GM12878 (cell line): Measurements from ENCODE around the gene STEAP2.

Experiments
- CBX5 ChIP-seq: sonication (generic); IDR thresholded peaks from 2 replicates; pipeline ENCODE4 v1.6.1; 2016; ENCODE audit warnings: low read depth, moderate library complexity, mild to moderate bottlenecking, inconsistent platforms
- CTCF ChIP-seq, 3 experiments: IDR thresholded peaks in 2 of 3; conservative IDR thresholded peaks in 1 of 3; 2 replicates each; pipeline ENCODE4 v1.5.1; 2011; ENCODE audit warnings: low read depth in 3 of 3, low read length in 3 of 3, mild to moderate bottlenecking in 3 of 3, control low read depth in 2 of 3, moderate library complexity in 2 of 3, inconsistent platforms in 1 of 3, mixed read lengths in 1 of 3; ENCODE audit not compliant: control insufficient read depth in 2 of 3, insufficient read depth in 1 of 3; ENCODE audit errors: extremely low read depth in 1 of 3
- EED ChIP-seq: sonication (generic); IDR thresholded peaks from 2 replicates; pipeline ENCODE4 v1.6.1; 2016; ENCODE audit warnings: antibody characterized with exemption, low read depth
- EZH2 ChIP-seq: IDR thresholded peaks from 2 replicates; pipeline ENCODE4 v1.6.1; 2012; ENCODE audit warnings: low read depth, mild to moderate bottlenecking, control low read depth, inconsistent platforms, low read length, borderline replicate concordance; ENCODE audit not compliant: control insufficient read depth
- HDGF ChIP-seq: fragments of 450-650 bp; IDR thresholded peaks from 2 replicates; pipeline ENCODE4 v1.6.1; 2016; ENCODE audit warnings: antibody characterized with exemption
- MTA3 ChIP-seq: IDR thresholded peaks from 2 replicates; pipeline ENCODE4 v1.6.1; 2012; ENCODE audit warnings: low read length, inconsistent platforms, borderline replicate concordance
- NR2C1 ChIP-seq: fragments of 450-650 bp; IDR thresholded peaks from 2 replicates; pipeline ENCODE4 v1.6.1; 2017; ENCODE audit warnings: antibody characterized with exemption, mild to moderate bottlenecking, moderate library complexity
- POLR2A ChIP-seq: IDR thresholded peaks from 2 replicates; pipeline ENCODE4 v1.6.1; 2011; ENCODE audit warnings: low read depth, mild to moderate bottlenecking, low read length
- POLR2AphosphoS5 ChIP-seq: IDR thresholded peaks from 2 replicates; pipeline ENCODE4 v1.6.1; 2011; ENCODE audit warnings: mild to moderate bottlenecking, low read length, inconsistent platforms
- RUNX3 ChIP-seq: IDR thresholded peaks from 2 replicates; pipeline ENCODE4 v1.6.1; 2012; ENCODE audit warnings: low read length, inconsistent platforms
- TF ChIP-seq, protein P1 (sequence below): fragments of 450-650 bp; IDR thresholded peaks from 2 replicates; pipeline ENCODE4 v1.6.1; 2016; ENCODE audit warnings: mild to moderate bottlenecking, moderate library complexity, borderline replicate concordance
- TF ChIP-seq, protein P2 (sequence below): IDR thresholded peaks from 2 replicates; pipeline ENCODE4 v1.6.1; 2012; ENCODE audit warnings: mild to moderate bottlenecking, low read depth, low read length

- TF ChIP-seq POLR2AphosphoS5 (no peak), POLR2A (no peak), EZH2 (no peak), CBX5 (no peak), CTCF (IDR thresholded peaks at IDR 0.05 in 2 of 3, conservative IDR thresholded peaks at IDR 0.05 in 1 of 3; ENCODE audit: control insufficient read depth in 2 of 3, extremely low read depth in 1 of 3, insufficient read depth in 1 of 3, low read depth in 3 of 3, low read length in 3 of 3) (no peak), NR2C1 (no peak), HDGF (no peak), MTA3 (no peak), EED (no peak), RUNX3 (no peak)
- TF ChIP-seq, protein P1, sequence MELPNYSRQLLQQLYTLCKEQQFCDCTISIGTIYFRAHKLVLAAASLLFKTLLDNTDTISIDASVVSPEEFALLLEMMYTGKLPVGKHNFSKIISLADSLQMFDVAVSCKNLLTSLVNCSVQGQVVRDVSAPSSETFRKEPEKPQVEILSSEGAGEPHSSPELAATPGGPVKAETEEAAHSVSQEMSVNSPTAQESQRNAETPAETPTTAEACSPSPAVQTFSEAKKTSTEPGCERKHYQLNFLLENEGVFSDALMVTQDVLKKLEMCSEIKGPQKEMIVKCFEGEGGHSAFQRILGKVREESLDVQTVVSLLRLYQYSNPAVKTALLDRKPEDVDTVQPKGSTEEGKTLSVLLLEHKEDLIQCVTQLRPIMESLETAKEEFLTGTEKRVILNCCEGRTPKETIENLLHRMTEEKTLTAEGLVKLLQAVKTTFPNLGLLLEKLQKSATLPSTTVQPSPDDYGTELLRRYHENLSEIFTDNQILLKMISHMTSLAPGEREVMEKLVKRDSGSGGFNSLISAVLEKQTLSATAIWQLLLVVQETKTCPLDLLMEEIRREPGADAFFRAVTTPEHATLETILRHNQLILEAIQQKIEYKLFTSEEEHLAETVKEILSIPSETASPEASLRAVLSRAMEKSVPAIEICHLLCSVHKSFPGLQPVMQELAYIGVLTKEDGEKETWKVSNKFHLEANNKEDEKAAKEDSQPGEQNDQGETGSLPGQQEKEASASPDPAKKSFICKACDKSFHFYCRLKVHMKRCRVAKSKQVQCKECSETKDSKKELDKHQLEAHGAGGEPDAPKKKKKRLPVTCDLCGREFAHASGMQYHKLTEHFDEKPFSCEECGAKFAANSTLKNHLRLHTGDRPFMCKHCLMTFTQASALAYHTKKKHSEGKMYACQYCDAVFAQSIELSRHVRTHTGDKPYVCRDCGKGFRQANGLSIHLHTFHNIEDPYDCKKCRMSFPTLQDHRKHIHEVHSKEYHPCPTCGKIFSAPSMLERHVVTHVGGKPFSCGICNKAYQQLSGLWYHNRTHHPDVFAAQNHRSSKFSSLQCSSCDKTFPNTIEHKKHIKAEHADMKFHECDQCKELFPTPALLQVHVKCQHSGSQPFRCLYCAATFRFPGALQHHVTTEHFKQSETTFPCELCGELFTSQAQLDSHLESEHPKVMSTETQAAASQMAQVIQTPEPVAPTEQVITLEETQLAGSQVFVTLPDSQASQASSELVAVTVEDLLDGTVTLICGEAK = no peak
- TF ChIP-seq, protein P2, sequence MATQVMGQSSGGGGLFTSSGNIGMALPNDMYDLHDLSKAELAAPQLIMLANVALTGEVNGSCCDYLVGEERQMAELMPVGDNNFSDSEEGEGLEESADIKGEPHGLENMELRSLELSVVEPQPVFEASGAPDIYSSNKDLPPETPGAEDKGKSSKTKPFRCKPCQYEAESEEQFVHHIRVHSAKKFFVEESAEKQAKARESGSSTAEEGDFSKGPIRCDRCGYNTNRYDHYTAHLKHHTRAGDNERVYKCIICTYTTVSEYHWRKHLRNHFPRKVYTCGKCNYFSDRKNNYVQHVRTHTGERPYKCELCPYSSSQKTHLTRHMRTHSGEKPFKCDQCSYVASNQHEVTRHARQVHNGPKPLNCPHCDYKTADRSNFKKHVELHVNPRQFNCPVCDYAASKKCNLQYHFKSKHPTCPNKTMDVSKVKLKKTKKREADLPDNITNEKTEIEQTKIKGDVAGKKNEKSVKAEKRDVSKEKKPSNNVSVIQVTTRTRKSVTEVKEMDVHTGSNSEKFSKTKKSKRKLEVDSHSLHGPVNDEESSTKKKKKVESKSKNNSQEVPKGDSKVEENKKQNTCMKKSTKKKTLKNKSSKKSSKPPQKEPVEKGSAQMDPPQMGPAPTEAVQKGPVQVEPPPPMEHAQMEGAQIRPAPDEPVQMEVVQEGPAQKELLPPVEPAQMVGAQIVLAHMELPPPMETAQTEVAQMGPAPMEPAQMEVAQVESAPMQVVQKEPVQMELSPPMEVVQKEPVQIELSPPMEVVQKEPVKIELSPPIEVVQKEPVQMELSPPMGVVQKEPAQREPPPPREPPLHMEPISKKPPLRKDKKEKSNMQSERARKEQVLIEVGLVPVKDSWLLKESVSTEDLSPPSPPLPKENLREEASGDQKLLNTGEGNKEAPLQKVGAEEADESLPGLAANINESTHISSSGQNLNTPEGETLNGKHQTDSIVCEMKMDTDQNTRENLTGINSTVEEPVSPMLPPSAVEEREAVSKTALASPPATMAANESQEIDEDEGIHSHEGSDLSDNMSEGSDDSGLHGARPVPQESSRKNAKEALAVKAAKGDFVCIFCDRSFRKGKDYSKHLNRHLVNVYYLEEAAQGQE = no peak
Measured at GRCh38 chr7:90180649-90181048, 30.9 kb upstream of the STEAP2 start.
